Parathyroid adenoma (tissue), 2 donors: ENCODE measurements around the gene AREL1.

Source experiments
- H2AFZ ChIP-seq: fragments of 300-600 bp; sonication (generic); one replicate; pipeline ENCODE4 v1.7.0; 2017; ENCODE audit warnings: antibody characterized with exemption, mild to moderate bottlenecking
- H3K27ac ChIP-seq: fragments of 300-600 bp; sonication (generic); one replicate; pipeline ENCODE4 v1.7.0; 2017
- H3K27me3 ChIP-seq: fragments of 300-600 bp; sonication (generic); one replicate; pipeline ENCODE4 v1.7.0; 2017; ENCODE audit warnings: low read length; ENCODE audit not compliant: control insufficient read depth, insufficient read depth
- H3K36me3 ChIP-seq: fragments of 300-600 bp; sonication (generic); one replicate; pipeline ENCODE4 v1.7.0; 2017; ENCODE audit warnings: low read length; ENCODE audit not compliant: control insufficient read depth, insufficient read depth
- H3K4me1 ChIP-seq: fragments of 300-600 bp; sonication (generic); one replicate; pipeline ENCODE4 v1.7.0; 2017; ENCODE audit warnings: control low read depth
- H3K4me2 ChIP-seq: fragments of 300-600 bp; sonication (generic); one replicate; pipeline ENCODE4 v1.7.0; 2017; ENCODE audit warnings: low read length
- H3K4me3 ChIP-seq: fragments of 300-600 bp; sonication (generic); one replicate; pipeline ENCODE4 v1.7.0; 2017; ENCODE audit warnings: low read depth, low read length
- H3K79me2 ChIP-seq: fragments of 300-600 bp; sonication (generic); one replicate; pipeline ENCODE4 v1.7.0; 2017; ENCODE audit warnings: control low read depth
- H3K9ac ChIP-seq: fragments of 300-600 bp; sonication (generic); one replicate; pipeline ENCODE4 v1.7.0; 2017; ENCODE audit warnings: mild to moderate bottlenecking
- H3K9me3 ChIP-seq: fragments of 300-600 bp; sonication (generic); one replicate; pipeline ENCODE4 v1.7.0; 2017; ENCODE audit warnings: low read length; ENCODE audit not compliant: control insufficient read depth
- TF ChIP-seq, protein P1 (sequence below): fragments of 300-600 bp; sonication (generic); IDR thresholded peaks from one replicate; pipeline ENCODE4 v1.7.0; 2017; ENCODE audit warnings: antibody characterized with exemption, mild to moderate bottlenecking
- donor health status: primary hyperparathyroidism.

The AREL1 gene

DNA sequence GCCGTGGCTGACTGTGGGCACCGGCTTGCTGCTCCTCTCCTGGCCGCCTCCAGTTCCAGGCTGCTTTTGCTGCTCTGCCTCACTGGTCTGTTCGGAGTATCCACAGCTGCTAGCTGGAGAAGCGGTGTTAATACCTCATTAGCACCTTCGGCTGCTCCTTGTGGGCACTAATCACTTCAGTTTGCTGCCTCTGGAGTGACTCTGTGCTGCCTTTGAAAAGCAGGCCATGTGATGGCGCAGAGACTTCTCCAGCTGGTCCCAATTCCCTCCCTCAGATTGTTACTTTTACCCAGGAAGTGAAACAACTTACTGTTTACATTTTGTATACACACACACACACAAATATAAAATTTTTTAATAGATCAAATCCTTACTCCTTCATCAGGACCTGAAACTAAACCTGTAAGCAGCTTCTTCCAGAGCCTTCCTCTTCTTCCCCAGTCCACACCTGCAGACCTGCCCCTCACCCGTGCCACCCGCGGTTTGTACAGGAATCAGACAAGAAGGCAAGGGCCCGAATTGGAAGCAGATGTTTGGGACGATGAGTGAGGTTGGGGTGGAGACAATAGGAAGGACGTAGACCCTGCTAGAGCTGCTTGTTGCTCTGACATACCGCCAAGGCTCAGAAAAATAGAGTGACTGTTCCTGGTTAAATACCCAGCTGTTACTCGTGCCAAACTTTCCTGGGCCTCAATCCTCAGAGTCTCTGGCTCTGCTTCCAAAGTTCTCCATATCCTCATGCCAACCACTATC lies 59.3 kb downstream of the AREL1 start:
- H3K9ac ChIP-seq: no peak overlapping the region
- no peak overlapping the region for H2AFZ ChIP-seq
- H3K4me1 ChIP-seq: peaks cover 3% of the 10 kb centered on the region
- TF ChIP-seq, protein P1, sequence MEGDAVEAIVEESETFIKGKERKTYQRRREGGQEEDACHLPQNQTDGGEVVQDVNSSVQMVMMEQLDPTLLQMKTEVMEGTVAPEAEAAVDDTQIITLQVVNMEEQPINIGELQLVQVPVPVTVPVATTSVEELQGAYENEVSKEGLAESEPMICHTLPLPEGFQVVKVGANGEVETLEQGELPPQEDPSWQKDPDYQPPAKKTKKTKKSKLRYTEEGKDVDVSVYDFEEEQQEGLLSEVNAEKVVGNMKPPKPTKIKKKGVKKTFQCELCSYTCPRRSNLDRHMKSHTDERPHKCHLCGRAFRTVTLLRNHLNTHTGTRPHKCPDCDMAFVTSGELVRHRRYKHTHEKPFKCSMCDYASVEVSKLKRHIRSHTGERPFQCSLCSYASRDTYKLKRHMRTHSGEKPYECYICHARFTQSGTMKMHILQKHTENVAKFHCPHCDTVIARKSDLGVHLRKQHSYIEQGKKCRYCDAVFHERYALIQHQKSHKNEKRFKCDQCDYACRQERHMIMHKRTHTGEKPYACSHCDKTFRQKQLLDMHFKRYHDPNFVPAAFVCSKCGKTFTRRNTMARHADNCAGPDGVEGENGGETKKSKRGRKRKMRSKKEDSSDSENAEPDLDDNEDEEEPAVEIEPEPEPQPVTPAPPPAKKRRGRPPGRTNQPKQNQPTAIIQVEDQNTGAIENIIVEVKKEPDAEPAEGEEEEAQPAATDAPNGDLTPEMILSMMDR: no peak
- H3K79me2 ChIP-seq: no peaks in the 10 kb centered on the region
- no peaks in the 10 kb centered on the region for H3K9me3 ChIP-seq
- H3K4me3 ChIP-seq: no peak overlapping the region
- no peaks in the 10 kb centered on the region for H3K36me3 ChIP-seq
- no peaks in the 10 kb centered on the region for H3K27me3 ChIP-seq
- no peak overlapping the region for H3K4me2 ChIP-seq
- no peak overlapping the region for H3K27ac ChIP-seq

DNA sequence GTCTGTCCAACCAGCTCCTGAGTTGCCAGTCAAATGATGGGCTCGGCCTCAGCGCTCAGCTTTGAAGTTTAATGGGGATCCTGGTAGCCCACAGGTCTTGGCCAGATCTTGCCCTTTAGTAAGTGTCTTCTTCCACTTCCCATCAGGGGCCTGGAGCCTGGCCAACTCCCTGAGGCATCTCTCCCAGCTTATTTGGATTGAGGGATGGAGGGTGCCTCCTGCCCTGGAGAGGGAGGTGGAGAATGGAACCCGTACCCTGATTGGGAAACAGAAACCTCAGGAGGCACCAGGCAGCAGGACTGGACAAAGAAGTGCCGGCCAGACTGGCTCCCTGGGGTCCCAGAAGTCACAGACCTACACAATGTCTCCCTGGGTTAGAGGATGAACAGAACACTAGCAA lies 60.3 kb downstream of the AREL1 start:
- Histone ChIP-seq H3K27ac (no peak overlapping the region), H3K79me2 (no peaks in the 10 kb centered on the region), H3K4me3 (no peak overlapping the region), H3K9ac (no peak overlapping the region), H3K36me3 (no peaks in the 10 kb centered on the region), H3K4me1 (peaks cover 11% of the 10 kb centered on the region), H3K27me3 (no peaks in the 10 kb centered on the region), H3K4me2 (no peak overlapping the region), H3K9me3 (no peaks in the 10 kb centered on the region), H2AFZ (no peak overlapping the region)
- TF ChIP-seq, protein P1: no peak

DNA sequence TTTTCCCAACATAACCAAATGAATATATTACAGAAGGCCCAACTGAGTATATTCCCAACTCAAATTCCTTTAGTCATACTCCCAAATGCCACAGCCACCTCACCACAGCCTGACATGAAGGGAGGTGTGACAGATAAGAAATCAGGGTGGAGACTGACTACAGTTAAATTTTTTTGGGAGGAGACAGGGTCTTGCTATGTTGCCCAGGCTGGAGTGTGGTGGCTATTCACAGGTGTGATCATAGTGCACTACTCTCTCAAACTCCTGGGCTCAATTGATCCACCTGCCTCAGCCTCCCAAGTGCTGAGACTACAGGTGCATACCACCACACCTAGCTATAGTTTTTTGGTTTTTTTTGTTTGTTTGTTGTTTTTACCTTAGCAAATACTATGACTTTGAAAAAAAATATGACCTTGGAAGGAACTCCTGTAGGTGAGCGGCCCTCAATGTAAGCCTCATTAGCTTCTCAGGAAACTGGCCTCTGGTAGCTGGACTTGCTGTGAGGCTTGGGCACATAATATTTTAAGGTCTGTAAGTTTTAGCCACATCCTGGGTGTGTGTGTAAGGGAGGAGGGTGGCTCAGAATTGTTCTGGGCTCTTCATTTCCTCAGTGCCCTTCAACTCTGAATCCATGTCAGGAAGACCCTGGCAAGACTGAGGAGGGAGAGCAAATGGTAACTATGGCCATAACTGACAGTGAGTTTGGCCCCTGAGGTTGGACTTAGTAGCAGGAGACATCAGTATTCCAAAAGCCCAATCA lies 61.8 kb downstream of the AREL1 start:
- no peaks in the 10 kb centered on the region for H3K36me3 ChIP-seq
- no peaks in the 10 kb centered on the region for H3K79me2 ChIP-seq
- H3K9me3 ChIP-seq: no peaks in the 10 kb centered on the region
- H2AFZ ChIP-seq: no peak overlapping the region
- TF ChIP-seq, protein P1: no peak
- no peaks in the 10 kb centered on the region for H3K27me3 ChIP-seq
- no peak overlapping the region for H3K9ac ChIP-seq
- no peak overlapping the region for H3K4me3 ChIP-seq
- no peak overlapping the region for H3K4me2 ChIP-seq
- H3K4me1 ChIP-seq: peaks cover 13% of the 10 kb centered on the region
- H3K27ac ChIP-seq: no peak overlapping the region

DNA sequence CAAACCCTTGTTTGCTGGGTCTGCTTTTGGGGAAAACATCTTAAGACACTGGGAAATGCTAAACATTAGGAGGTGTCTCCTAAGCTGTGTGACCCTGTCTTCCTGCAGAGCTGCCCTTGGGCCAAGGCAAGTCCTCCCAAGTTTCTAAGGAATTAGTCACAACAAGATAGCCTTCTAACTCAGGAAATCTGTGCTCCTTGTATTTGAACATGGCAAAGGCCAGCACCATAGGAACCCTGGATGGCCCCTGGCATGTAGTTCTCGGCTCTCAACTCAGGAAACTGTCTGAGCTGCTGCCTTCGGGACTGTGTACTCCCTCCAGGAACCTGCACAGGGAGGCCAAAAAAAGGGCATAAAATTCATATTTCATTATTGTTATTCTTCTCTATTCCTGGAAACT lies 63.2 kb downstream of the AREL1 start:
- Histone ChIP-seq H3K4me3 (no peak overlapping the region), H3K4me2 (no peak overlapping the region), H3K27ac (no peak overlapping the region), H3K9ac (no peak overlapping the region), H3K9me3 (no peaks in the 10 kb centered on the region), H2AFZ (no peak overlapping the region), H3K36me3 (no peaks in the 10 kb centered on the region), H3K79me2 (no peaks in the 10 kb centered on the region), H3K4me1 (peaks cover 13% of the 10 kb centered on the region), H3K27me3 (no peaks in the 10 kb centered on the region)
- TF ChIP-seq, protein P1: no peak
